Gastrocnemius medialis (tissue), 4 donors: ENCODE measurements around the gene BIK.

Experiments
- CTCF ChIP-seq, 5 experiments: fragments of 450-650 bp in 3 of 5; fragments of 200-600 bp in 2 of 5; sonication (generic) in 2 of 5; IDR thresholded peaks in 4 of 5; conservative IDR thresholded peaks in 1 of 5; 1 replicate in 4 of 5; 2 replicates in 1 of 5; pipeline ENCODE4 v1.5.1; 2016 to 2019; ENCODE audit warnings: antibody characterized with exemption in 5 of 5, mild to moderate bottlenecking in 3 of 5, moderate library complexity in 3 of 5
- POLR2A ChIP-seq, 2 donors: fragments of 450-650 bp; IDR thresholded peaks; one replicate each; pipeline ENCODE4 v1.6.1; 2017; ENCODE audit warnings: antibody characterized with exemption in 2 of 2, mild to moderate bottlenecking in 2 of 2, moderate library complexity in 2 of 2

GRCh38 chr22:43078522-43078921 lies 32.0 kb upstream of the BIK start:
- no peak for TF ChIP-seq POLR2A (IDR thresholded peaks at IDR 0.05)
- TF ChIP-seq CTCF (IDR thresholded peaks at IDR 0.05 in 4 of 5, conservative IDR thresholded peaks at IDR 0.05 in 1 of 5) = no peak
